Stimulated activated CD4-positive, alpha-beta T cell treated with anti-CD3 and anti-CD28 coated beads, TNF-alpha, amount 100 ng/mL, for 4 hours (primary cell): ENCODE measurements around the gene ZNF593.

ENCODE experiments used
- DNase-seq, 3 experiments: peaks; one replicate each; pipeline ENCODE4 v3.0.0-alpha.2; 2020; ENCODE audit warnings: low read depth in 3 of 3

The ZNF593 gene

DNA sequence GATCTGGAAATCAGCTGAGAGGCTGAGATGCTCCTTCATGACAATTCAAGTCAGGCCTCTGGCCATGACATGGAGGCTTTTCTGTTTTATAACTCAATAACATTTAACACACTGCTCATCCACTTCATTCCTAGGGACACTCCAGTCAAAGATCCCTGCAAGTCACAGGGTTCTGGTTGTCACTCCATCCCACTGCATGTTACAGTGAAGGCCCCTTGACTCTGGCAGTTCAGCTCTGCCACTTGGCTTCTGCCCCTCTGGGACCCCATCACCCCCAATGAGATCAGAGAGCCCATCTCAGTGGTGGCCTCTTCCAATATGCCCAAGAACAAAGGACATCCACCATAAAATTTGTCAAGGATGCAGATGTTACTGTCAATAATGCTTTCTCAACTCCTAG lies 20.8 kb upstream of the ZNF593 start:
- DNase-seq = no peak

- DNase-seq = no peak
Observed at GRCh38 chr1:26153966-26154532, 15.7 kb upstream of the ZNF593 start.

GRCh38 chr1:26154750-26155149 lies 15.0 kb upstream of the ZNF593 start:
- no peak for DNase-seq

DNA sequence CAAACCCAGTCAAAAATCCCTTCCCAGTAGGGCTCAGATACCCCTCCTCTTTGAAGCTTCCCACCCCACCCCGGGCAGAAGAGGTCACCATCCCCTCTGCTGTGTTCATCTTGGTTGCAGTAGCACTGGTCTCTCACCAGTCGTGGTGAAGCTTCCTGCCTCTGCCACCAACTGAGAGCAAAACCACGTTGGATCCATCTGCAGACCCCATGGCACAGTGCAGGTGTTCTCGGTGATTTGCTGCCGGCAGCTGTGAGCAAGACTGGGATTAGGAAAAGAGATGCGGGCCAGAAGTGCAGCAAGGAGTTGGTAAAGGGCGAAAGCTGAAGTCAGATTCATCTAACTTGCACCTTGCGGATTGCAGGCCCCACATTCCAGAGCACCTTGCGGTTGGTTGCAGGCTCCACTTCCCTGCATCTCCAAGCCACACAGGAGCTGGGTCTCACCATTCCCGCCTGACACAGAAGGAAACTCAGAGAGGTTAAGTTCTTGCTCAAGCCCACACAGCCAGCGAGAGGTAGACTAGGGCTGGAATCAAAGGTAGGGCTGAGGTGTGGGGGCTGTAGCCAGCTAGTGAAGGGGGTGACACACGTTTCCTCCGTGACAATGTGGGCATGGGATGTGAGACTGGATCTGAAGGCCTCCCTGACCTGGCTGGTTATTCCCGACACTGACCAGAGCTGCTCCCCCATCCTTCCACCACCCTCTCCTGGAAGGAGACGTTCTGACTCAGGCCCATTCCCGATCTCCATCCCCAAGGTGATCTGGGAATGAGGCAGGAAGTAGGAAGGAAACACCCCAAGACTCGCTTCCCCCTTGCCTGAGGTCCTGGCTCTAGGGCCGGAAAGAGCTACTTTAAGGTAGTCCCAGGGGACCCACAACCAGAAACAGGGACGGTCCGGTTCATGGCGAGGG lies 14.1 kb upstream of the ZNF593 start:
- DNase-seq = no peak

DNA sequence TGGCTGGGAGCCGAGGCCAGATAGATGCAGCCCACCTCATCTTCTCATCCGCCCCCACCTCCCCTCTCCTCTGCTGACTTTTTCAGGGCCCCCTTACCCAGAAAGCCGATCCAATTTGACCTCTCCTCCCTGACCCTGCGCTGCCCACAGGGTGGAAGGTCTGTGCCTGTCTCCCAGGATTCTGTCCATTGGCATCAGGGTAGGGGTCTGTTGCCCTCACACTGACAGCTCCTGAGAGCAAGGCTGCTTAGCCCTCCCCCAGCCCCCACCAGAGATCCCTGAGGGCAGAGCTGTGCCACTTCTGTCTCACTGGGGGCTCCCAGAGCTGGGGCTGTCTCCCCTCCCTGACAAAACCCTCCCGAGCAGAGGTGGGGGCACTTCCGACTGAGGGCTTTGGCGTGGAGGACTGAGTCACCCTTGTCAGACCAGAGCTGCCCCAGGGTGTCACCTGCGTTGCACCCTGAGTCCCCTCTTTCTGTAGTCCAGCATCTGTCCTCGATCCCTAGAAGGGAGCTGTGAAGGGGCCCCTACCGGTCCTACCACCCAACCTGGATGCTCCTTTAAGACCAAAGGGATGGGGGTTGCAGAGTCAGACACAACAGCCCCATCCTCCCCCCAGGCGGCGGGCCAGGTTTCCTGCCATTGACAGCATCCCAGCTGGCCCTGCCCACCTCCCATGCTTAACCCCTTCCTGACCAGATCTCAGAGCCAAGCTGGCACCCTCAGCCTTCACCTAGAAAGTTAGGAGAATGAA lies 13.2 kb upstream of the ZNF593 start:
- no peak for DNase-seq

GRCh38 chr1:26158271-26158907 lies 11.3 kb upstream of the ZNF593 start:
- no peak for DNase-seq

DNA sequence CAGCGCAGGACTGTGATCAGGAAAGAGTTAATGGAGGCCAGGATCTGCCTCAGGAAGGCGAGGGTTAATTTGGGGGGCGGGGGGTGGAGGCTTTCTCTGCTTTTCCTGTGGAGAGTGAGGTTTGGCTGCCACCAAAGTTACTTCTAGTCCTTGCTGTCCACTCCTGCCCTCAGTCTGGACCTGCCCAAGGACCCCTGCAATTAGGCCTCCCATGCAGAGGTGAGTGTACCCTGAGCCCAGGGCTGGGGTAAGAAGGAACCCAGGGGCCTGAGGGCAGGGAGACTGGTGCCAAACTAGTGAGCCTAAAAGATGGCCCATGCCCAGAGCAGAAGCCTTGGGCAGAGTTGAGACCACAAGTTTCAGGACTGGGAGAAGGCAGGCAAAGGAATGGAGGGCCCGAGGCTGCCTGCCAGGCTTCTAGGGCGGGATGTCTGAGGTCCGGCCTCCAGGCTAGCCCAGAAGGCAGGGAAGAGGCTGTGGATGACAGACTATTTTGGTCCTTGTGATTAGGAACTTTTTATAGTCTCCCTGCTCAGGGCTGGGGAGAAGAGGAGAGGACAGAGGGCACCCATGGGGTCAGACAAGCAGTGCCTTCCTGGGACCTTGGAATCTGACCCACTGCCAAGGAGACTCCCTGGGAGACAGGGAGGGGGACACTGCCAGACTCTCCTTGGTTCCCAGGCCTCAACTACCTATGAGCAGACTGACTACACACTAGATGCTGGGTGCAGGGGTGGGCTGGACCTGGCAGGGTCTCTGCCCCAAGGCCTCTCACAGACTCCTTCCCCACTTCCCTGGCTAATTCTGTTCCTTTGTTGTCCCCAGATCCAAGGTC lies 10.6 kb upstream of the ZNF593 start, which contains the start of gene FAM110D:
Gene FAM110D, plus strand, starts transcription at position 172 of the 835 bp plus-strand sequence. CDS start 2,213 bp downstream, outside the sequence.
- no peak for DNase-seq

DNA sequence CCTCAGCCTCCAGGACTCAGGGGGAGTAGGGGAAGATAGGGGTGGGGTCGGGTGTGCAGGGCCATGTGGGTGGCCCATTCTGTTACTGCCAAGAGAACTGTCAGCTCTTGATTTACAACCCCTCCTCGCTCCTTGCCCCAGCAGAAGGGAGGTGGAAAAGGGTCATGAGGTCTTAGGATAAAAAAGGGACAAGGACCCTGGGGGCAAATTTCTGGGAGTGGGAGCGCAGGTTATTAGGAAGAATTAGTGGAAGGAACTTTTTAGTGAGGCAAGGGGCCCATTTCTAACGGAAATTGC lies 10.0 kb upstream of the ZNF593 start:
- no peak for DNase-seq

GRCh38 chr1:26160527-26161414 lies 8.9 kb upstream of the ZNF593 start:
- DNase-seq = no peak

DNA sequence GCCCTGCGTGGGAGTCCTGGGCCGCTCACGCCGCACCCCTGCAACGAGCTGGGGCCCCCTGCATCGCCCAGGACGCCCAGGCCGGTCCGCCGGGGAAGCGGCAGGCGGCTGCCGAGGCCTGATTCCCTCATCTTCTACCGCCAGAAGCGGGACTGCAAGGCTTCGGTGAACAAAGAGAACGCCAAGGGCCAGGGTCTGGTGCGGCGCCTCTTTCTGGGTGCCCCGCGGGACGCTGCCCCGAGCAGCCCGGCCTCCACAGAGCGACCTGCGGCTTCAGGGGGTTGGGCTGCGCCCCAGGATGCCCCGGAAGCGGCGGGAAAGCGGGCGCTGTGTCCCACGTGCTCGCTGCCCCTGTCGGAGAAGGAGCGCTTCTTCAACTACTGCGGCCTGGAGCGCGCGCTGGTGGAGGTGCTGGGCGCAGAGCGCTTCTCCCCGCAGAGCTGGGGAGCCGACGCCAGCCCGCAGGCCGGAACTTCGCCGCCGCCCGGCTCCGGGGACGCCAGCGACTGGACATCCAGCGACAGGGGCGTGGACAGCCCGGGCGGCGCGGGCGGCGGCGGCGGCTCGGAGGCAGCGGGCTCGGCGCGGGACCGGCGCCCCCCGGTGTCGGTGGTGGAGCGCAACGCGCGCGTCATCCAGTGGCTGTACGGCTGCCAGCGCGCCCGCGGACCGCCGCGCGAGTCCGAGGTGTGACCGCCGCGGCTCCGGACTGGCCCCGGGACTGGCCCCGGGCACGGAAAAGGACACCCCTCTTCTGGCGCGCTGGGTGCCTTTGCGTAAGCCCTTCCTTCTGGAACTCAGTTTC lies 8.1 kb upstream of the ZNF593 start:
- DNase-seq = peak in 1 of 3 experiments; percentile 39

- DNase-seq = no peak
Observed at GRCh38 chr1:26162220-26162709, 7.4 kb upstream of the ZNF593 start.

DNA sequence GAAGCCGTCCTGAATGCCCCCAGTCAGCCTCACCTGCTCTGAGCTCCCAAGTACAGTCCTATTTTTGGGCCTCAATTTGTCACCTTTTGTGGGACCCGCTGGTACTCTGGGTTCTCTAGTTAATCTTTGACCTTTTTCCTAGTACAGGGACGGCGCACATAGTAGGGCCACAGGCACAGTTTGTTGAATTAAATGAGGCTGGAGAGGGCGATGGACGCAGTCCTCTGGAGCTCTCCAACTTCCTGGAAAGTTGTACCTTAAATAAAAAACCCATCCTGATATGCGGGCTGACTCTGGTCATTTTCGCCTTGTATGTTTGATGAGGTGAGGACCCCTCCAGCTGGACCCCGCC lies 6.0 kb upstream of the ZNF593 start:
- no peak for DNase-seq

DNA sequence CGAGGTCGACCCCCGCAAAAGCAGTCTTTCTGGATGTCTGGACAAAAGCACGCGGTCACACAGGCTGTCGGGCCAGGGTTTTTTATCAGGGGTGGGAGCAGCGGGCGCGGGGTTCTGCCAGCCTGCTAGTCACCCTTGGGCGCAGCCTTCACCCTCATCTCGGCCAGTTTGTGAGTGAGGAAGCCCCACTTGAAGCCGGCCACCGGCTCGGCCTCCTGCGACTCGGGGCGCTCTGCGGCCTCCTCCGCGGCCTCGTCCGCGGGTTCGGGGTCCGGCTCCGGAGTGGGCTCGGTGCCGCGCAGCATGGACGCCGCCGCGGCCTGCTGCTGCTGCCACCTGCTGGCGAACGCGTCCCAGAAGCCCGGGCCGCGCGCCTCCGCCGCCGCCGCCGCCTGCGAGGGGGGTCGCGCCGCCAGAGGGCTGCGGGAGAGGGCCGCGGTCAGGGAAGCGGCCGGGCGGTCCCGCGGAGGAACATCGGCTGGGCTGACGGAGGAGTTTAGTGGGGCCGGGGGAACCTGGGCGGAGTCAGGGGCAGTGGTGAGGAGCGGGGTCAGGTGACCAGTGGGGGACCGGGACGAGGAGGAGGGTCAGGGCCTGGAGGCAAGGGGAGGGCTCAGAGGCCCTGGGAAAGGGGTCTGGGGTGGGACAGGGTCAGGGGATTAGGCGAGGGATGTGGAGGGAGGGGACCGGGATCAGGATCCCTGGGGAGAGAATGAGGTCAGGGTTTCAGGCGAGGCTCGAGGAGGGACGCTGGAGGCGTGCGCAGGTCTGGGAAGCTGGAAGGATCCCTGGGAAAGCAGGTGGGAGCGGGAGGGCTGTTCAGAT lies 5.5 kb upstream of the ZNF593 start:
- DNase-seq = peak; percentile 22 to 55 (median 32)

GRCh38 chr1:26164861-26165842 lies 4.6 kb upstream of the ZNF593 start:
- DNase-seq = no peak

GRCh38 chr1:26166719-26167281 lies 2.9 kb upstream of the ZNF593 start:
- no peak for DNase-seq

DNA sequence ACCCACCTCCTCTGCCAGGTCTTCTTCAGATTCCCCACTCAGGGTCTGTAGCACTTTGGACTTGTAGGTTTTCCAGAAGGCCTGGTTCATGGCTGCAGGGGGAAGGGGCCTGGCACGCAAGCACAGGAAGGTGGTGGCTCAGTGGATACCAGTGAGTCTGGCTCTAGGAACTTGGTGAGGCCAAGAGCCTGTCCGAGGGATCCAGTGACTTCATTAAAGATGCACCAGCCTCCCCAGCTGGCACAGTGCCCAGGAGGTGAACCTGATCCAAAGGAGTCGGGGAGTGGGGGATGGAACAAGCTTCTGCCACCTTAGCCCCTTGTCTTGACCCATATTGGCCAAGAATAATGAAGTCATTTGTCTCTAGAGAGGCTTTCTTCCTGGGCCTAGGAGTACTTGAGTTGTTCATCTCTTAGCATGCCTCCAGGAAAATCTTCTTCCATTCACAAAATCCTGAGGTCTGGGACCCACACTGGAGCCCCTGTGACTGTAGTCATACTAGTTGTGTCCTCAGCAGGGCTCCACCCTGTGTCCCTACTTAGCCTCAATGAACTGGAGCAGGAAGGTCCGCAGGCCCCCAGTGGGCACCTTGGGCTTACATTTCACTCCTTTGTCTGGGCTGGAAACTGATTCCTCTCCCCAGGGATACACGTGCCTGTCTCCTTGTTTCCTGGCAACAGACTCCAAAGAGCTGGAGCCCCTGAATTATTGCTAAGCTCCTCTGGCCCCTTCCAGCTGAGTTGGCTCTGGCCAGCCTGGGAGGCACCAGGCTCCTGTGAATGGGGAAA lies 1.1 kb upstream of the ZNF593 start, which contains the start of gene C1orf232:
Gene C1orf232, minus strand, starts transcription at position 554 of the 788 bp plus-strand sequence. Its CDS starts 464 bp downstream, at position 90.
- DNase-seq = no peak
